GM18867 (cell line): ENCODE measurements around the gene VANGL1.

Experiments used
- ATAC-seq: cut with Tn5 transposase; IDR thresholded peaks from one replicate; pipeline ENCODE4 v1.9.1; 2021; ENCODE audit warnings: mild to moderate bottlenecking, moderate library complexity; ENCODE audit not compliant: unreplicated experiment

VANGL1 gene

GRCh38 chr1:115666702-115667101, 24.9 kb downstream of the VANGL1 start:
- ATAC-seq, result no peak

GRCh38 chr1:115668579-115668978, 26.8 kb downstream of the VANGL1 start:
- ATAC-seq, result no peak

GRCh38 chr1:115669002-115669673, 27.4 kb downstream of the VANGL1 start:
- no peak for ATAC-seq

GRCh38 chr1:115669886-115670285, 28.1 kb downstream of the VANGL1 start:
- ATAC-seq, result no peak

GRCh38 chr1:115670476-115671175, 28.9 kb downstream of the VANGL1 start:
- ATAC-seq, result no peak

GRCh38 chr1:115671176-115671934, 29.6 kb downstream of the VANGL1 start:
- no peak for ATAC-seq

GRCh38 chr1:115672224-115673009, 30.6 kb downstream of the VANGL1 start:
- no peak for ATAC-seq

- no peak for ATAC-seq
Observed at GRCh38 chr1:115676498-115677181, 34.9 kb downstream of the VANGL1 start.

GRCh38 chr1:115677182-115677555, 35.4 kb downstream of the VANGL1 start:
- ATAC-seq, result no peak

GRCh38 chr1:115677565-115677964, 35.8 kb downstream of the VANGL1 start:
- no peak for ATAC-seq

GRCh38 chr1:115678141-115678540, 36.4 kb downstream of the VANGL1 start:
- ATAC-seq, result no peak

- ATAC-seq, result no peak
Observed at GRCh38 chr1:115679141-115679611, 37.4 kb downstream of the VANGL1 start.

GRCh38 chr1:115680730-115681111, 39.0 kb downstream of the VANGL1 start:
- ATAC-seq, result no peak

- ATAC-seq, result no peak
Observed at GRCh38 chr1:115682792-115683191, 41.0 kb downstream of the VANGL1 start.

GRCh38 chr1:115685029-115685705, 43.4 kb downstream of the VANGL1 start:
- ATAC-seq, result no peak

- no peak for ATAC-seq
Observed at GRCh38 chr1:115687744-115688143, 46.0 kb downstream of the VANGL1 start.

- ATAC-seq, result no peak
Observed at GRCh38 chr1:115690972-115691371, 49.2 kb downstream of the VANGL1 start.

- ATAC-seq, result no peak
Observed at GRCh38 chr1:115692224-115692623, 50.5 kb downstream of the VANGL1 start.

GRCh38 chr1:115694805-115695204, 53.0 kb downstream of the VANGL1 start:
- ATAC-seq, result no peak

- no peak for ATAC-seq
Observed at GRCh38 chr1:115697619-115698018, 55.8 kb downstream of the VANGL1 start.
